NCI-H774 (cell line): ENCODE data around the gene TPI1.
A peak's percentile ranks its signal among the peaks of the same experiment; 100 is the strongest.
"Not testable (repeated sequence)": the region's sequence is repeated elsewhere in the genome, so short reads cannot be mapped to it uniquely, and the experiment has no call there.

Experiments
- DNase-seq: peaks from one replicate; lab custom pipeline; 2025; lab: John Stamatoyannopoulos, UW

TPI1 gene

GRCh38 chr12:6894321-6894720 lies 27.0 kb downstream of the TPI1 start:
- DNase-seq, result no peak

- DNase-seq, result no peak
These were observed 29.6 kb downstream of the TPI1 start for GRCh38 chr12:6896846-6897435.

- no peak for DNase-seq
These were observed 32.1 kb downstream of the TPI1 start for GRCh38 chr12:6899427-6899826.

- peak; percentile 82 for DNase-seq
These were observed 32.6 kb downstream of the TPI1 start for GRCh38 chr12:6899837-6900519.

GRCh38 chr12:6902448-6902847 lies 35.1 kb downstream of the TPI1 start:
- no peak for DNase-seq

GRCh38 chr12:6903722-6904121 lies 36.4 kb downstream of the TPI1 start:
- DNase-seq, result no peak

GRCh38 chr12:6904280-6905276 lies 37.2 kb downstream of the TPI1 start, which contains the start of gene LRRC23:
Gene LRRC23 (plus strand): TSS chr12:6904822. CDS start chr12:6905634, 812 bp downstream.
- peak; percentile 98 for DNase-seq

- DNase-seq, result no peak
These were observed 38.2 kb downstream of the TPI1 start for GRCh38 chr12:6905414-6906040.

GRCh38 chr12:6908141-6908540 lies 40.8 kb downstream of the TPI1 start:
- not testable (repeated sequence) for DNase-seq

- DNase-seq, result no peak
These were observed 42.3 kb downstream of the TPI1 start for GRCh38 chr12:6909421-6910145.

GRCh38 chr12:6912164-6912935 lies 45.0 kb downstream of the TPI1 start:
- no peak for DNase-seq

GRCh38 chr12:6914246-6914946 lies 47.1 kb downstream of the TPI1 start, which contains the start of gene ENO2:
Gene ENO2 (plus strand): TSS chr12:6914580. CDS start chr12:6915833, 1,253 bp downstream.
- DNase-seq, result peak; percentile 59

- peak; percentile 14 for DNase-seq
These were observed 47.8 kb downstream of the TPI1 start for GRCh38 chr12:6914947-6915788.

GRCh38 chr12:6915789-6916285 lies 48.5 kb downstream of the TPI1 start:
- DNase-seq, result no peak

GRCh38 chr12:6916426-6917200 lies 49.3 kb downstream of the TPI1 start:
- DNase-seq, result no peak

- DNase-seq, result no peak
These were observed 50.3 kb downstream of the TPI1 start for GRCh38 chr12:6917491-6918231.

- no peak for DNase-seq
These were observed 52.3 kb downstream of the TPI1 start for GRCh38 chr12:6919588-6919987.
